ENCODE results near the gene PHTF2. TPM values are rescaled to one million over a fixed set of nuclear protein-coding genes. Genes with fewer than 3 reads are reported as not detected.

Gene PHTF2
- total RNA-seq, 4 donors from 2014 or later, result 8.6 to 54.5 (median 14.5) TPM

- Histone ChIP-seq H3K36me3 (no peaks in the 10 kb centered on the region), H3K4me1 (no peaks in the 10 kb centered on the region), H3K9me3 (no peaks in the 10 kb centered on the region), H3K27me3 (no peaks in the 10 kb centered on the region), H3K27ac (no peak overlapping the region), H3K4me3 (no peak overlapping the region)
- no peak for TF ChIP-seq POLR2A (IDR thresholded peaks at IDR 0.05)
- TF ChIP-seq CTCF (IDR thresholded peaks at IDR 0.05), result no peak
- no peak for DNase-seq
These were observed 86.6 kb downstream of the PHTF2 start for GRCh38 chr7:77885155-77885554.

- Histone ChIP-seq H3K36me3 (no peaks in the 10 kb centered on the region), H3K4me1 (no peaks in the 10 kb centered on the region), H3K27me3 (no peaks in the 10 kb centered on the region), H3K27ac (no peak overlapping the region), H3K9me3 (no peaks in the 10 kb centered on the region), H3K4me3 (no peak overlapping the region)
- TF ChIP-seq POLR2A (IDR thresholded peaks at IDR 0.05), result no peak
- TF ChIP-seq CTCF (IDR thresholded peaks at IDR 0.05), result no peak
- DNase-seq, result no peak
These were observed 89.0 kb downstream of the PHTF2 start for GRCh38 chr7:77887567-77887966.

- no peaks in the 10 kb centered on the region for H3K27me3 ChIP-seq
- no peak for DNase-seq
- no peaks in the 10 kb centered on the region for H3K9me3 ChIP-seq
- no peaks in the 10 kb centered on the region for H3K4me1 ChIP-seq
- no peak for TF ChIP-seq POLR2A (IDR thresholded peaks at IDR 0.05)
- TF ChIP-seq CTCF (IDR thresholded peaks at IDR 0.05), result no peak
- no peak overlapping the region for H3K27ac ChIP-seq
- H3K36me3 ChIP-seq, result no peaks in the 10 kb centered on the region
- no peak overlapping the region for H3K4me3 ChIP-seq
These were observed 90.4 kb downstream of the PHTF2 start for GRCh38 chr7:77888998-77889397.

- Histone ChIP-seq H3K27ac (no peak overlapping the region), H3K4me1 (no peaks in the 10 kb centered on the region), H3K4me3 (no peak overlapping the region), H3K36me3 (no peaks in the 10 kb centered on the region), H3K27me3 (no peaks in the 10 kb centered on the region), H3K9me3 (no peaks in the 10 kb centered on the region)
- TF ChIP-seq POLR2A (IDR thresholded peaks at IDR 0.05), result no peak
- no peak for TF ChIP-seq CTCF (IDR thresholded peaks at IDR 0.05)
- no peak for DNase-seq
These were observed 95.2 kb downstream of the PHTF2 start for GRCh38 chr7:77893813-77894212.

GRCh38 chr7:77894574-77895091 lies 96.1 kb downstream of the PHTF2 start:
- DNase-seq, result no peak
- no peak overlapping the region for H3K4me3 ChIP-seq
- no peaks in the 10 kb centered on the region for H3K27me3 ChIP-seq
- no peaks in the 10 kb centered on the region for H3K36me3 ChIP-seq
- H3K4me1 ChIP-seq, result no peaks in the 10 kb centered on the region
- TF ChIP-seq CTCF (IDR thresholded peaks at IDR 0.05), result no peak
- no peak for TF ChIP-seq POLR2A (IDR thresholded peaks at IDR 0.05)
- no peaks in the 10 kb centered on the region for H3K9me3 ChIP-seq
- no peak overlapping the region for H3K27ac ChIP-seq

GRCh38 chr7:77895905-77896304 lies 97.3 kb downstream of the PHTF2 start:
- TF ChIP-seq POLR2A (IDR thresholded peaks at IDR 0.05) (no peak), CTCF (IDR thresholded peaks at IDR 0.05) (no peak)
- Histone ChIP-seq H3K4me1 (no peaks in the 10 kb centered on the region), H3K27ac (no peak overlapping the region)

More at GRCh38 chr7:77895905-77896304, 97.3 kb downstream of the PHTF2 start:
- no peaks in the 10 kb centered on the region for H3K9me3 ChIP-seq
- no peak overlapping the region for H3K4me3 ChIP-seq
- no peak for DNase-seq
- H3K27me3 ChIP-seq, result no peaks in the 10 kb centered on the region
- H3K36me3 ChIP-seq, result no peaks in the 10 kb centered on the region

Measured in Peyer's patch (tissue), 4 donors.